Measurements from ENCODE around the gene GRM1. TPM values are rescaled to one million over a fixed set of nuclear protein-coding genes. Genes with fewer than 3 reads are reported as not detected.

Gene GRM1
- 0.65 TPM in 1 of 2 replicates, not detected in the other for total RNA-seq

DNA sequence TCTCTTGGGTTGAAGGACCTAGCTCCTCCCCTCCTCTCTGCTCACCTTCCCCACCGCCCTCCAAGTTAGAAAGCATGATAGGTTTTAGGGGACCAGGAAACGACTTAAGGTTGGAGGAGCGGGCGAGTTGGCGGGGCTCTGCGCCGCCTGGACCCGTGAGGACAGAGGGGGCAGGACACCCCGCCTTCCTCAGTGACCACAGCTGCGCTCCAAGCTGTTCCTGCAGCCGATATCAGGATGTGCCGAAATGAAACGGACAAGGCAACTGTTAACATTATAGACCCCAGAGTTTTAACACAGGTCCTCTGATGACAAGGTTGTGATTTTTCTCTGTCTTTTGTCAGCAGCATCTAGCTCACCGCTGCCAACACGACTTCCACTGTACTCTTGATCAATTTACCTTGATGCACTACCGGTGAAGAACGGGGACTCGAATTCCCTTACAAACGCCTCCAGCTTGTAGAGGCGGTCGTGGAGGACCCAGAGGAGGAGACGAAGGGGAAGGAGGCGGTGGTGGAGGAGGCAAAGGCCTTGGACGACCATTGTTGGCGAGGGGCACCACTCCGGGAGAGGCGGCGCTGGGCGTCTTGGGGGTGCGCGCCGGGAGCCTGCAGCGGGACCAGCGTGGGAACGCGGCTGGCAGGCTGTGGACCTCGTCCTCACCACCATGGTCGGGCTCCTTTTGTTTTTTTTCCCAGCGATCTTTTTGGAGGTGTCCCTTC is at the start of gene GRM1:
GRM1 (plus strand) TSS at position 212 of the 722 bp plus-strand sequence; CDS start at position 668, 456 bp downstream.

Other genes with a start within 250 kb of the GRM1 start
- 3.4 and 5.1 TPM in 2 replicates for gene FBXO30, start 214.3 kb upstream of the GRM1 start, total RNA-seq
- 7.4 and 10.1 TPM in 2 replicates for gene SHPRH, start 64.7 kb upstream of the GRM1 start, total RNA-seq